HG02571 (cell line): Measurements from ENCODE around the gene RNASE8.
"Not testable (repeated sequence)": the region's sequence is repeated elsewhere in the genome, so short reads cannot be mapped to it uniquely, and the experiment has no call there.

ENCODE experiments used
- ATAC-seq: cut with Tn5 transposase; IDR thresholded peaks from one replicate; pipeline ENCODE4 v1.9.1; 2021; ENCODE audit warnings: mild to moderate bottlenecking, moderate library complexity; ENCODE audit not compliant: unreplicated experiment

Gene RNASE8

GRCh38 chr14:21029917-21030316 is 27.7 kb upstream of the RNASE8 start, which contains the start of gene TPPP2:
TSS of gene TPPP2 (plus strand) at chr14:21030217. CDS start at chr14:21030582, 365 bp downstream.
- ATAC-seq: no peak

- no peak for ATAC-seq
These were observed 27.1 kb upstream of the RNASE8 start for GRCh38 chr14:21030531-21030930.

GRCh38 chr14:21032326-21033132 is 25.1 kb upstream of the RNASE8 start:
- ATAC-seq: no peak

GRCh38 chr14:21033133-21033698 is 24.4 kb upstream of the RNASE8 start:
- no peak for ATAC-seq

- no peak for ATAC-seq
These were observed 22.9 kb upstream of the RNASE8 start, which contains the start of gene RNASE13 for GRCh38 chr14:21034707-21035106. TSS of gene RNASE13 (minus strand) at chr14:21034807. CDS start at chr14:21034288, 519 bp downstream.

GRCh38 chr14:21036751-21037150 is 20.9 kb upstream of the RNASE8 start:
- ATAC-seq: no peak

GRCh38 chr14:21037156-21037555 is 20.5 kb upstream of the RNASE8 start:
- no peak for ATAC-seq

- no peak for ATAC-seq
These were observed 18.9 kb upstream of the RNASE8 start for GRCh38 chr14:21038441-21039422.

- ATAC-seq: no peak
These were observed 17.8 kb upstream of the RNASE8 start for GRCh38 chr14:21039585-21040369.

GRCh38 chr14:21040370-21040925 is 17.2 kb upstream of the RNASE8 start:
- no peak for ATAC-seq

- ATAC-seq: not testable (repeated sequence)
These were observed 16.7 kb upstream of the RNASE8 start for GRCh38 chr14:21040941-21041340.

- no peak for ATAC-seq
These were observed 15.8 kb upstream of the RNASE8 start, which contains the start of gene RNASE7 for GRCh38 chr14:21041676-21042433. TSS of gene RNASE7 (plus strand) at chr14:21042362. CDS start at chr14:21042993, 631 bp downstream.

- no peak for ATAC-seq
These were observed 14.7 kb upstream of the RNASE8 start for GRCh38 chr14:21042918-21043317.

- no peak for ATAC-seq
These were observed 14.1 kb upstream of the RNASE8 start for GRCh38 chr14:21043387-21043973.

- no peak for ATAC-seq
These were observed 13.5 kb upstream of the RNASE8 start for GRCh38 chr14:21043974-21044618.

GRCh38 chr14:21047378-21047781 is 10.2 kb upstream of the RNASE8 start:
- ATAC-seq: no peak

- no peak for ATAC-seq
These were observed 9.0 kb upstream of the RNASE8 start for GRCh38 chr14:21048638-21049037.

GRCh38 chr14:21049271-21049673 is 8.3 kb upstream of the RNASE8 start:
- ATAC-seq: no peak
